ENCODE results near the gene HTR3B. TPM values are rescaled to one million over a fixed set of nuclear protein-coding genes. Genes with fewer than 3 reads are reported as not detected.
"Not testable (repeated sequence)": the region's sequence is repeated elsewhere in the genome, so short reads cannot be mapped to it uniquely, and the experiment has no call there.

The HTR3B gene
- total RNA-seq, 1 donor from 2014 or later: not detected

DNA sequence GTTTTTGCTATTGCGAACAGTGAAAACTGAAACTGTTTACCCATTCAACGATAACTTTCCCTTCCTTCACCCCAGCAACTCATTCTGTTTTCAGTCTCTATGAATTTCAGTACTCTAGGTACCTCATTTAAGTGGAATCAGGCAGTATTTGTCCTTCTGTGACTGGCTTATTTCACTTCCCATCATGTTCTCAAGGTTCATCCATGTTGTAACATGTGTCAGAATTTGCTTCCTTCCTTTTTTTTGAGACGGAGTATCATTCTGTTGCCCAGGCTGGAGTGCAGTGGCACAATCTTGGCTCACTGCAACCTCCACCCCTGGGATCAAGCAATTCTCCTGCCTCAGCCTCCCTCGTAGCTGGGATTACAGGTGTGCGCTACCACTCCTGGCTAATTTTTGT, 23.7 kb downstream of the HTR3B start:
- no peak overlapping the region for H3K27ac Mint-ChIP-seq

DNA sequence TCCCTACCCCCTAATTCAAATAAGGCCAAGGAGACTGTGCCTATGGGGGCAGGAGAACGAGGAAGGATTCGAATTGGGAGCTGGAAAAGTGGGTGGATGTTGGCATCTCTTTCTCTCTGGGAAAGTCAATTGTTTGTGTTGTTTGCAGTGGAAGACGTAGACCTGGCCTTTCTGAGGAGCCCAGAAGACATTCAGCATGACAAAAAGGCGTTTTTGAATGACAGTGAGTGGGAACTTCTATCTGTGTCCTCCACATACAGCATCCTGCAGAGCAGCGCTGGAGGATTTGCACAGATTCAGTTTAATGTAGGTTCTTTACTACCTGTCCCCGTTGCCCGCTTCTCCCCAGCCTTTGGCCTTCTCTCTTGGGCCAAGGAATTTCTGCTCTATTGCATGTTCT, 28.2 kb downstream of the HTR3B start:
- H3K9ac ChIP-seq: no peak overlapping the region
- Mint-ChIP-seq H3K27ac (no peak overlapping the region), H3K4me3 (no peak overlapping the region), H3K27me3 (ENCODE audit: insufficient read depth, low read depth) (peaks cover 3% of the 10 kb centered on the region), H3K9me3 (no peaks in the 10 kb centered on the region), H3K4me1 (peaks cover 2% of the 10 kb centered on the region), H3K36me3 (no peaks in the 10 kb centered on the region)
- no peaks in the 10 kb centered on the region for H3K9me3 ChIP-seq (ENCODE audit: low read depth)
- H3K27ac ChIP-seq: no peak overlapping the region
- H3K79me2 ChIP-seq (ENCODE audit: low read depth): no peaks in the 10 kb centered on the region
- H2AFZ ChIP-seq (replicated peaks): peak overlapping the region; percentile 63
- no peak overlapping the region for H3K4me2 ChIP-seq
- H3K27me3 ChIP-seq: no peaks in the 10 kb centered on the region
- no peak for DNase-seq (ENCODE audit: low spot score)
- H3K4me3 ChIP-seq: no peak overlapping the region
- no peaks in the 10 kb centered on the region for H3K36me3 ChIP-seq
- H4K20me1 ChIP-seq (ENCODE audit: low read depth): no peaks in the 10 kb centered on the region
- no peaks in the 10 kb centered on the region for H3F3A ChIP-seq (ENCODE audit: low read depth)
- no peaks in the 10 kb centered on the region for H3K4me1 ChIP-seq
- no peak for TF ChIP-seq EZH2 (IDR thresholded peaks at IDR 0.05)
- TF ChIP-seq, protein P1, sequence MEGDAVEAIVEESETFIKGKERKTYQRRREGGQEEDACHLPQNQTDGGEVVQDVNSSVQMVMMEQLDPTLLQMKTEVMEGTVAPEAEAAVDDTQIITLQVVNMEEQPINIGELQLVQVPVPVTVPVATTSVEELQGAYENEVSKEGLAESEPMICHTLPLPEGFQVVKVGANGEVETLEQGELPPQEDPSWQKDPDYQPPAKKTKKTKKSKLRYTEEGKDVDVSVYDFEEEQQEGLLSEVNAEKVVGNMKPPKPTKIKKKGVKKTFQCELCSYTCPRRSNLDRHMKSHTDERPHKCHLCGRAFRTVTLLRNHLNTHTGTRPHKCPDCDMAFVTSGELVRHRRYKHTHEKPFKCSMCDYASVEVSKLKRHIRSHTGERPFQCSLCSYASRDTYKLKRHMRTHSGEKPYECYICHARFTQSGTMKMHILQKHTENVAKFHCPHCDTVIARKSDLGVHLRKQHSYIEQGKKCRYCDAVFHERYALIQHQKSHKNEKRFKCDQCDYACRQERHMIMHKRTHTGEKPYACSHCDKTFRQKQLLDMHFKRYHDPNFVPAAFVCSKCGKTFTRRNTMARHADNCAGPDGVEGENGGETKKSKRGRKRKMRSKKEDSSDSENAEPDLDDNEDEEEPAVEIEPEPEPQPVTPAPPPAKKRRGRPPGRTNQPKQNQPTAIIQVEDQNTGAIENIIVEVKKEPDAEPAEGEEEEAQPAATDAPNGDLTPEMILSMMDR (IDR thresholded peaks at IDR 0.05): no peak
- TF ChIP-seq EZH2phosphoT487 (IDR thresholded peaks at IDR 0.05): no peak

More for the DNA sequence above, 23.7 kb downstream of the HTR3B start:
- Histone ChIP-seq H3K4me3 (no peak overlapping the region), H4K20me1 (ENCODE audit: low read depth) (no peaks in the 10 kb centered on the region), H3K9ac (no peak overlapping the region), H3K4me1 (peaks cover 5% of the 10 kb centered on the region), H3K27me3 (no peaks in the 10 kb centered on the region), H2AFZ (replicated peaks) (no peak overlapping the region), H3K36me3 (no peaks in the 10 kb centered on the region), H3F3A (ENCODE audit: low read depth) (no peaks in the 10 kb centered on the region), H3K9me3 (ENCODE audit: low read depth) (no peaks in the 10 kb centered on the region), H3K27ac (no peak overlapping the region), H3K4me2 (no peak overlapping the region), H3K79me2 (ENCODE audit: low read depth) (no peaks in the 10 kb centered on the region)
- TF ChIP-seq EZH2 (IDR thresholded peaks at IDR 0.05): no peak
- TF ChIP-seq EZH2phosphoT487 (IDR thresholded peaks at IDR 0.05): no peak
- TF ChIP-seq, protein P1 (IDR thresholded peaks at IDR 0.05): no peak
- Mint-ChIP-seq H3K4me1 (no peaks in the 10 kb centered on the region), H3K36me3 (no peaks in the 10 kb centered on the region), H3K9me3 (no peaks in the 10 kb centered on the region), H3K4me3 (no peak overlapping the region), H3K27me3 (ENCODE audit: insufficient read depth, low read depth) (no peaks in the 10 kb centered on the region)
- no peak for DNase-seq (ENCODE audit: low spot score)

DNA sequence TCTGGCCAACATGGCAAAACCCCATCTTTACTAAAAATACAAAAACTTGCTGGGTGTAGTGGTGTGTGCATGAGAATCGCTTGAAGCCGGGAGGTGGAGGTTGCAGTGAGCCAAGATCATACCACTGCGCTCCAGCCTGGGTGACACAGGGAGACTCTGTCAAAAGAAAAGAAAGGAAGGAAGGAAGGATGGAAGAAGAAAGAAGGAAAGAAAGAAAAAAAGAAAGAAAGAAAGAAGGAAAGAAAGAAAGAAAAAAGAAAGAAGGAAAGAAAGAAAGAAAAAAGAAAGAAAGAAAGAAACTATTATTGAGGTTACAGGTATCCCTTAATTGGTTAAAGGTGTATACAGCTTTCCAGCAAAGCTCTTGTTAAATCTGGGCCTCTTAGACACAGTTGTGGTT, 29.6 kb downstream of the HTR3B start:
- not testable (repeated sequence) for H3K27me3 ChIP-seq; H2AFZ ChIP-seq (replicated peaks); H3K4me3 Mint-ChIP-seq; H3K36me3 Mint-ChIP-seq; H3K27me3 Mint-ChIP-seq (ENCODE audit: insufficient read depth, low read depth); H4K20me1 ChIP-seq (ENCODE audit: low read depth); H3K4me3 ChIP-seq; H3K27ac ChIP-seq; H3K27ac Mint-ChIP-seq; H3K4me1 Mint-ChIP-seq; H3K4me2 ChIP-seq; H3K9me3 ChIP-seq (ENCODE audit: low read depth); H3K9me3 Mint-ChIP-seq; H3K4me1 ChIP-seq; H3K9ac ChIP-seq; H3K36me3 ChIP-seq; H3K79me2 ChIP-seq (ENCODE audit: low read depth); H3F3A ChIP-seq (ENCODE audit: low read depth); DNase-seq (ENCODE audit: low spot score)

DNA sequence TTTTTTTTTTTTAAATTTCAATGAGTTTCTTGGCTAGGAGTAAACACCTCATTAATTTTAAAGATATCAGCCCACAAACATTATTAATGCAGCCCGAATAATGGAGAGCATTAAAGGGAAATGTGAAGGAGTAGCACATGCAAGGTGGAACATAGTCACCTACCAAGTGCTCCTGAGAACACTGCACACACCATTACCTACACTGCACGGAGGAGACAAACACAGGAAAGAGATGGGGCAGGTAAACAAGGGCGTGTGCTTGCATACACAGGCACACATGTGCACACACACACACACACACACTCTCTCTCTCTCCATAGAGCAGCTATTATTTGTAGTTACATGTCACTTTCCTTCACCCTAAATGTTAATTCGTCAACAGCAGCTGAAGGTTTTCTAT, 30.2 kb downstream of the HTR3B start:
- Histone ChIP-seq H3K4me2 (no peak overlapping the region), H4K20me1 (ENCODE audit: low read depth) (no peaks in the 10 kb centered on the region), H3F3A (ENCODE audit: low read depth) (no peaks in the 10 kb centered on the region), H3K9me3 (ENCODE audit: low read depth) (no peaks in the 10 kb centered on the region), H2AFZ (replicated peaks) (no peak overlapping the region), H3K79me2 (ENCODE audit: low read depth) (no peaks in the 10 kb centered on the region), H3K9ac (no peak overlapping the region), H3K27ac (no peak overlapping the region), H3K36me3 (no peaks in the 10 kb centered on the region), H3K4me1 (no peaks in the 10 kb centered on the region), H3K27me3 (no peaks in the 10 kb centered on the region), H3K4me3 (no peak overlapping the region)
- DNase-seq (ENCODE audit: low spot score): no peak
- Mint-ChIP-seq H3K27me3 (ENCODE audit: insufficient read depth, low read depth) (peaks cover 5% of the 10 kb centered on the region), H3K36me3 (no peaks in the 10 kb centered on the region), H3K9me3 (no peaks in the 10 kb centered on the region), H3K27ac (no peak overlapping the region), H3K4me3 (no peak overlapping the region), H3K4me1 (peaks cover 2% of the 10 kb centered on the region)
- TF ChIP-seq, protein P1 (IDR thresholded peaks at IDR 0.05): no peak
- no peak for TF ChIP-seq EZH2phosphoT487 (IDR thresholded peaks at IDR 0.05)
- no peak for TF ChIP-seq EZH2 (IDR thresholded peaks at IDR 0.05)

Data from neural progenitor cell (in vitro differentiated cells).